Cerebellar nuclear complex (tissue), 1 donor: Measurements from ENCODE around the gene CCNB1.
"Not testable (repeated sequence)": the region's sequence is repeated elsewhere in the genome, so short reads cannot be mapped to it uniquely, and the experiment has no call there.

Source experiments
- DNase-seq, 2 experiments: peaks; one replicate each; lab custom pipeline; 2025; lab: John Stamatoyannopoulos, UW

The CCNB1 gene

DNA sequence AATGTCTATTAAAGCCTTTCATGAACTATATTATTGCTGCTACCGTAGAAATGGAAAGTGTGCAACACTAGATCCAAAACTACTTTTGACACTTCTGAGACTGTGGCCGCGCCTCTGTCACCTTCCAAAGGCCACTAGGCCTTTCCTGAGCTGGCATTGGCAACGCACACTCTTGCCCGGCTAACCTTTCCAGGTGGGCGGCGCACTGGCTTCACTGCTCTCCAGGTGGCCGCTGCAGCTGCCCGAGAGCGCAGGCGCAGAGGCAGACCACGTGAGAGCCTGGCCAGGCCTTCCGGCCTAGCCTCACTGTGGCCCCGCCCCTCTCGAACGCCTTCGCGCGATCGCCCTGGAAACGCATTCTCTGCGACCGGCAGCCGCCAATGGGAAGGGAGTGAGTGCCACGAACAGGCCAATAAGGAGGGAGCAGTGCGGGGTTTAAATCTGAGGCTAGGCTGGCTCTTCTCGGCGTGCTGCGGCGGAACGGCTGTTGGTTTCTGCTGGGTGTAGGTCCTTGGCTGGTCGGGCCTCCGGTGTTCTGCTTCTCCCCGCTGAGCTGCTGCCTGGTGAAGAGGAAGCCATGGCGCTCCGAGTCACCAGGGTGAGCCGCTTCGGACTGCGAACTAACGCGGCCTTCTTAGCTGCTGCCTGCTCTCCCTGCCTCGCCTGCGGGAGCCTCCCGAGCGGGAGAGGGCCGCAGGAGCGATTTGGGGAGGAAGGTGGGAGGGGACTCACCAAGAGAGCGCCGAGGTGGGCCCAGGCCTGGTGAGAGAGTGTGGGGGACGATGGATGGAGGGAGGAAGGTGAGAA, at the start of gene CCNB1:
Gene CCNB1, plus strand, starts transcription at position 465 of the 807 bp plus-strand sequence. Its CDS starts 113 bp downstream, at position 578.
- DNase-seq = peak; percentile 66 to 94

DNA sequence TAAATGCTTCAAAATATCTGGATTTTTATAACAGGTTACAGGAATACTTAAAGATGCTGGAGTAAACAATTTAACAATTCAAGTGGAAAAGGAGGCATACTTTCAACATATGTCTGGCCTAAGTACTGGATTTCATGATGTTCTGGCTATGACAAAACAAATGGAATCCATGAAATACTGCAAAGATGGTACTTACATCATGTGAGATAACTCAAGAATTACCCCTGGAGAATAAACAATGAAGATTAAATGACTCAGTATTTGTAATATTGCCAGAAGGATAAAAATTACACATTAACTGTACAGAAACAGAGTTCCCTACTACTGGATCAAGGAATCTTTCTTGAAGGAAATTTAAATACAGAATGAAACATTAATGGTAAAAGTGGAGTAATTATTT, 37.5 kb upstream of the CCNB1 start:
- DNase-seq = no peak

DNA sequence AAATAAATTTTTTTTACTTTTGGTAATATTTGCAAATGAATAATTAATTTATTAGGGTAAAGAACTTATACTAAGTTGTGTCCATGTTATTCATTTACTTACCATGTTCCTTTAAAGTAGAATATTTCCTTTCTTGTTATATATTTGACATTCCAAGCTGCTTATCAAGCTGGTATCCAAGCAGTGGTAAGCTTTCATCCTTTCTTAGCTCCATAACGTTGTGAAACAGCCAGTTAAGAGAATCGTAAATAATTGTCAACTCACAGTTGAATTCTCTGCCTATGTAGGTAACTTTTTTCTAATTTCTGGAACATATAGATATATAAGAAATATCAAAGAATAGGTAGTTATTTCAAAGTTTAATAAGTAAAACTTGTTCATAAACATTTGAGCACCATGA, 36.7 kb upstream of the CCNB1 start:
- DNase-seq = no peak

DNA sequence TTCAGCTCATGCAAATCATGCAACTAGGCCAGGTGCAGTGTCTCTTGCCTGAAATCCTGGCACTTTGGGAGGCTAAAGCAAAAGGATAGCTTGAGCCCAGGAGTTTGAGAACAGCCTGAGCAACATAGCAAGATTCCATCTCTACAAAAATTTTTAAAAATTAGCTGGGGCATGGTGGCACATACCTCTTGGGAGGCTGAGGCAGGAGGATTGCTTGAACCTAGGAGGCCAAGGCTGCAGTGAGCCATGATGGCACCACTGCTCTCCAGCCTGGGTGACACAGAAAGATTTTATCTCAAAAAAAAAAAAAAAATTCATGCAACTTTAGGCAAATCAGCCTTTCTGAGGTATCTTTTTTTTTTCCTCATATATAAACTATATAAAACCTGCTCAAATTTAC, 35.6 kb upstream of the CCNB1 start:
- no peak for DNase-seq

DNA sequence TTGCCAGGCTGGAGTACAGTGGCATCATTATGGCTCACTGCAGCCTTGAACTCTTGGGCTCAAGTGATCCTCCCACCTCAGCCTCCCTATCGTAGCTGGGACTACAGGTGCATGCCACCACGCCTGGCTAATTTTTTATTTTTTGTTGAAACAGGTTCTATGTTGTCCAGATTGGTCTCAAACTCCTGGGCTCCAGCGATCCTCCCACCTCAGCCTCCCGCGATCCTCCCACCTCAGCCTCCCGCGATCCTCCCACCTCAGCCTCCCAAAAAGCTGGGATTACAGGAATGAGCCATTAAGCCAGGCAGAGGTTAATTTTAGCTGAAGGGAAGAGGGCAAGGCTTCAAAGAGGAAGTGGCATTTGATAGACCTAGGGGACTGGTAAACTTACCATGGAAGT, 32.8 kb upstream of the CCNB1 start:
- no peak for DNase-seq

DNA sequence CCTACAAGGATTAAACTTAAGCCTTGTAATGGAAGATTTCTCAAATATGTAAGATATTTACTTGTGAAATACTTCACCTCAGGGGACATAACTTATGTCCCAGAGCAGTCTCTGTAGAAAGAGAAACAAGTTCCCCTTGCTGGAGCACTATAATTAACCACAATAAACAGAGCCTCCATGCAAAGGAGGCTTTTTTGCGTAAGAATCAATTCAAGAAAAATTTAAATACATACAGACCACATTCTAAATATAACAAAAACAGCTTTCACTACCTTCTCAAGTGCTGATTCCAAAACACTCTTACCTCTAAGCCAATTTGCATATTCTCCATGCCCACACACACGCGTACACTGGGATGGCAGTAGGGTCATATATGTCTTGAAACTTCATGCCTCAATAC, 30.7 kb upstream of the CCNB1 start:
- no peak for DNase-seq

DNA sequence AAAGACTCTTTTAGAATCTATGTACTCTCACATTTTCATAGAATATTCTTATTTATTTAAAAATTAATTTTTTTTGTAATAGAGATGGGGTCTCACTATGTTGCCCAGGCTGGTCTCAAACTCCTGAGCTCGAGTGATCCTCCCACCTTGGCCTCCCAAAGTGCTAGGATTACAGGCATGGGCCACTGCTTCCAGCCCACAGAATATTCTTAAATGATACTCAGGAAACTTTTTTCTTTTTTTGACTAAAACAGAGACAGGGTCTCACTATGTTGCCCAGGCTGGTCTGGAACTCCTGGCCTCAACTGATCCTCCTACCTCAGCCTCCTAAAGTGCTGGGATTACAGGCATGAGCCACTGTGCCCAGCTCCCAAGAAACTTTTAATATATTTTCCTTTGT, 29.7 kb upstream of the CCNB1 start:
- DNase-seq = not testable (repeated sequence)

DNA sequence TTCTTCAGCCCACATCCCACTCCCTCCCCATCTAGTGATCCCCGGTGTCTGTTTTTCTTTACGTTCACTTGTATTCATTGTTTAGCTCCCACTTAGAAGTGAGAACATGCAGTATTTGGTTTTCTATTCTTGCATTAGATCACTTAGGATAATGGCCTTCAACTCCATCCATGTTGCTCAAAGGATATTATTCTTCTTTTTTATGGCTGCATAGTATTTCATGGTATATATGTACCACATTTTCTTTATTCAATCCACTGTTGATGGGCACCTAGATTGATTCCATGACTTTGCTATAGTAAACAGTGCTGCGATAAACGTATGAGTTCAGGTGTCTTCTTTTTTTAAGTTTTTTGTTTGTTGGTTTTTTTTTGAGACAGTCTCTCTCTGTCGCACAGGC, 29.1 kb upstream of the CCNB1 start:
- DNase-seq = no peak

DNA sequence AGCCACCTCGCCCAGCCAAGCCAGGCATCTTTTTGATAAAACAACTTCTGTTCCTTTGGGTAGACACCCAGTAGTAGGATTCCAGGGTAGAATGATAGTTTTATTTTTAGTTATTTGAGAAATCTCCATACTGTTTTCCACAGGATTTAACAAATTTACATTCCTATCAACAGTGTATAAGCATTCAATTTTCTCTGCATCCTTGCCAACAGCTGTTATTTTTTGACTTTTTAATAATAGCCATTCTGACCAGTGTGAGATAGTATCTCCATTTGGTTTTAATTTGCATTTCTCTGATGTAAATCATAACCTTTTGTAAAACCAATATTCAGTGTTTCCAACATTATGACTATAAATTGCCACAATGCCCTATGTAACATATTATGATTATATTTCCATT, 28.2 kb upstream of the CCNB1 start:
- no peak for DNase-seq

DNA sequence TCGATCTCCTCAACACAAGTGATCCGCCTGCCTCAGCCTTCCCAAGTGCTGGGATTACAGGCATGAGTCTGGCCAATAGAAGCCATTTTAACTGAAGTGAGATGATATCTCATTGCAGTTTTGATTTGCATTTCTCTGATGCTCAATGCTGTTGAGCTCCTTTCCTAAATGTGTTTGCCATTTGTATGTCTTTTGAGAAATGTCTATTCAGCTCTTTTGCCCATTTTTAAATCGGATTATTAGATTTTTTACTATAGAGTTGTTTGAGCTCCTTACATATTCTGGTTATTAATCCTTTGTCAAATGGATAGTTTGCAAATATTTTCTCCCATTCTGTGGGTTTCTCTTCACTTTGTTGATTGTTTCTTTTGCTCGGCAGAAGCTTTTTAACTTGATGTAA, 26.7 kb upstream of the CCNB1 start:
- DNase-seq = not testable (repeated sequence)

DNA sequence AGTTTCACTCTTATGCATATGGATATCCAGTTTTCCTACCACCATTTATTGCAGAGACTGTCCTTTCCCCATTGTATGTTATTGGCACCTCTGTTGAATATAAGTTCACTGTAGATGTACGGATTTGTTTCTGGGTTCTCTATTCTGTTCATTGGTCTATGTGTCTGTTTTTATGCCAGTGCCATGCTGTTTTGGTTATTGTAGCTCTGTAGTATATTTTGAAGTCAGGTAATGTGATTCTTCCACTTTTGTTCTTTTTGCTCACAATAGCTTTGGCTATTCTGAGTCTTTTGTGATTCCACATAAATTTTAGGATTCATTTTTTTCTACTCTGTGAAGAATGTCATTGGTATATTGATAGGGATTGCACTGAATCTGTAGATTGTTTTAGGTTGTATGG, 26.1 kb upstream of the CCNB1 start:
- DNase-seq = no peak

DNA sequence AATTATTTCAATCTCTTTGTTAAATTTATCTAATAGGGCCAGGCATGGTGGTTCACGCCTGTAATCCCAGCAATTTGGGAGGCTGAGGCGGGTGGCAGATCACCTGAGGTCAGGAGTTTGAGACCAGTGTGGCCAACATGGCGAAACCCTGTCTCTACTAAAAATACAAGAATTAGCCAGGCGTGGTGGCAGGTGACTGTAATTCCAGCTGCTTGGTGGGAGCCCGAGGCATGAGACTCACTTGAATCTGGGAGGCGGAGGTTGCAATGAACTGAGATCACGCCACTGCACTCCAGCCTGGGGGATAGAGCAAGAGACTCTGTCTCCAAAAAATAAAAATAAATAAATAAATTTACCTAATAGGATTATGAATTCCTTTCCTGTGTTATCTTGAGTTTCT, 18.4 kb upstream of the CCNB1 start:
- not testable (repeated sequence) for DNase-seq

DNA sequence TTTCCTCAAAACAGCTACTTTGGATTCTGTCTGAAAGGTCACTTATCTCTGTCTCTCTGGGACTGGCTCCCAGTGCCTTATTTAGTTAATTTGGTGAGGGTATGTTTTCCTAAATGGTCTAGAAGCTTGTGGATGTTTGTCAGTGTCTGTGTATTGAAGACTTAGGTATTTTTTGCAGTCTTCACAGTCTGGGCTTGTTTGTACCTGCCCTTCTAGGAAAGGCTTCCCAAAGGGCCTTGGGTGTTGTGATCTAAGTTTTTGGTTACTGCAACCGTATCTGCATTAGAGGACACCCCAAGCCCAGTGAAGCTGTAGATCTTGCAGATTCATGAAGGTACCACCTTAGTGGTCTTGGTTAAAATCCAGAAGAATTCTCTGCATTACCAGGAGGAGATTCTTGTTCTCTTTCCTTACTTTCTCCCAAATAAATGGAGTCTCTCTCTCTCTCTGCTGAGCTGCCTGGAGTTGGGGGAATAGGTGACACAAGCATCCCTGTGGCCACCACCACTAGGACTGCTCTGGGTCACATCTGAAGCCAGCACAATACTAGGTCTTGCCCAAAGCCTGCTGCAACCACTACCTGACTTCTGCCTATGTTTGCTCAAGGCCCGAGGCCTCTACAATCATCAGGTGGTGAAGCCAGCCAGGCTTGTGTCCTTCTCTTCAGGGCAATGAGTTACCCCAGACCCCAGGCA, 17.8 kb upstream of the CCNB1 start:
- DNase-seq = no peak

DNA sequence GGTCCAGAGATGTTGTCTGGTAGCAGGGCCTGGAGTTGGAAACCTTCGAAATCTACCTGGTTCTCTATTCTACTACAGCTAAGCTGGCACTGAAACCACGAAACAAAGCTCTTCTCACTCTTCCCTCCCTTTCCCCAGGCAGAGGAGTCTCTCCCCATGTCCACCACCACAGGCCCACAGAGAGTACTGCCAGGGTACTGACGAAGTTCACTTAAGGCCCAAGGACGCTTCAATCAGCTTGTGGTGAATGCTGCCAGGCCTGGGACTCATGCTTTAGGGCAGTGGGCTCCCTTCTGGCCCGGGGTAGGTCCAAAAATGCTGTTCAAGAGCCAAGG, 17.3 kb upstream of the CCNB1 start:
- no peak for DNase-seq

DNA sequence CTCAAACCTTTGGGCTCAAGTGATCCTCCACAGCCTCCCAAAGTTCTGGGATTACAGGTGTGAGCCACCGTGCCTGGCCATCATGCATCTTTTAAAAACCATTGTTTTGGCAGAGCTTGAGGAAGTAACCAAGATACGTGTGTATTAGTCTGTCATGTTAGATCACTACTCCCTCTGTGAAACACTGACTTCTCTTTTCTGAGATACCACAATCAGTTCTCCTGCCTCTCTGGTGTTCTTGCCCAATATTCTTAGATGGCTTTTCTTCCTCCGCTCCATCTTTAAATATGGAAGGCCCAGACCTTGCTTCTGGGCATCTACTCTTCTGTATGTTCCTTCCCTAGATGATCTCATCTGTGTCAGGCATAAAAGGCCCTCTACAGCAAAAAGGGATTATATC, 14.2 kb upstream of the CCNB1 start:
- DNase-seq = no peak

DNA sequence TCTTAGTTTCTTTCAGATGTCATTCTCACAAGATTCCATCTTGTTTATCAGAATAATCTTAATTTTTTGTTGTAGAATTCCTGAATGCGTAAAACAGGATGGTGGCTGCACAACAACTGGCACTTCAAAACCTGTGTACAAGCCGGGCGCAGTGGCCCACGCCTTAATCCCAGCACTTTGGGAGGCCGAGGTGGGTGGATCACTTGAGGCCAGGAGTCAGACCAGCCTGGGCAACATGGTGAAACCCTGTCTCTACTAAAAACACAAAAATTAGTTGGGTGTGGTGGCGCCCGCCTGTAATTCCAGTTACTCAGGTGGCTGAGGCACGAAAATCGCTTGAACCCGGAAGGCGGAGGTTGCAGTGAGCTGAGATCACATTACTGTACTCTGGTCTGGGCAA, 10.5 kb upstream of the CCNB1 start:
- DNase-seq = no peak

DNA sequence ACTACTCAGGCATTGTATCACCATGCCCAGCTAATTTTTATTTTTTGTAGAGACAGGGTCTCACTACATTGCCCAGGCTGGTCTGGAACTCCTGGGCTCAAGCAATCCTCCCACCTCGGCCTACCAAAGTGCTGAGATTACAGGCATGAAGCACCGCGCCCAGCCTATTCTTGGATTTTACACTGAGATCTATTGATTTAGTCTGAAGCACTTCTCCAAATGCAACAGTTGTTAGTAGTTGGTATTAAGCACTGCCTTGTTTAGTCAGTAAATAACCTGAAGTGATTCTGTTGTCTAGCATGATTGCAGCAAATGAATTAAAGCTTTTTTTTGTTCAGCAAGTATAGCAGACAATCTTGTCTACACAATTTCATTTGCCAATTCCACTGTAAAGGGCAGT, 8.9 kb upstream of the CCNB1 start:
- no peak for DNase-seq

DNA sequence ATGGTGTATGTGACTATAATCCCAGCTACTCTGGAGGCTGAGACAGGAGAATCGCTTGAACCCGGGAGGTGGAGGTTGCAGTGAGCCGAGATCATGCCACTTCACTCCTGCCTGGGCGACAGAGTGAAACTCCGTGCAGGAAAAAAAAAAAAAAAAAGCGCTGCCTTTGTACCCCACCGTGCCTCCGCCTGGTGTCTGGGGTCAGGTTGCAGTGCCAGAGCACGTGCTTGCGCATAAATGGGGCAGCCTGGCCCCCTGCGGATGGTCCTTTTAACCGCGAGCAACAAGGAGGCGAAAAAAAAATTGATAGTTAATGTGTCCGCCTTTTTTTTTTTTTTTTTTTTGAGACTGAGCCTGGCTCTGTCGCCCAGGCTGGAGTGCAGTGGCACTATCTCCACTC, 6.3 kb upstream of the CCNB1 start:
- no peak for DNase-seq

DNA sequence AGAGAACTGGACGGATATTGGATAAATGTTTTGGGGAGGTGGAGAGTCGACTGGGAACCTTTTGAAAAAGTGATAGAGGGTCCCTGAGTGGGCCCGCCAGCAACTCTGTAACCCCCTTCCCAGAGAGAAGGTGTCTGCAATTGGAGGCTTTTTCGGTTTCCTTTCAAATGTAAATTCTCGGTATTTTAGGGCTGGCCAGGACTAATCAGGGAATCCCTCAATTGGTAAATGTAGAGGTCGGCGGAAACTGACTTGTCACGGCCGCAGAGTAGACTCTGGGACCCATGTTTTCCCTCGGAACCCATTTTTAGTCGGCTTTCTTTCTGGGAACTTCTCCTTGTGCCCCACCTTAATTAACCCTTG, 524 bp downstream of the CCNB1 start:
- no peak for DNase-seq

DNA sequence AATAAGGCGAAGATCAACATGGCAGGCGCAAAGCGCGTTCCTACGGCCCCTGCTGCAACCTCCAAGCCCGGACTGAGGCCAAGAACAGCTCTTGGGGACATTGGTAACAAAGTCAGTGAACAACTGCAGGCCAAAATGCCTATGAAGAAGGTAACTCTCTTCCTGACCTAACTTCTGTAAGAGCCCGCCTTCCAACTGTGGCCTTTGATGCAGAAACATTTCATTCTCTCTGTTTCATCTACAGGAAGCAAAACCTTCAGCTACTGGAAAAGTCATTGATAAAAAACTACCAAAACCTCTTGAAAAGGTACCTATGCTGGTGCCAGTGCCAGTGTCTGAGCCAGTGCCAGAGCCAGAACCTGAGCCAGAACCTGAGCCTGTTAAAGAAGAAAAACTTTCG, 979 bp downstream of the CCNB1 start:
- DNase-seq = no peak

DNA sequence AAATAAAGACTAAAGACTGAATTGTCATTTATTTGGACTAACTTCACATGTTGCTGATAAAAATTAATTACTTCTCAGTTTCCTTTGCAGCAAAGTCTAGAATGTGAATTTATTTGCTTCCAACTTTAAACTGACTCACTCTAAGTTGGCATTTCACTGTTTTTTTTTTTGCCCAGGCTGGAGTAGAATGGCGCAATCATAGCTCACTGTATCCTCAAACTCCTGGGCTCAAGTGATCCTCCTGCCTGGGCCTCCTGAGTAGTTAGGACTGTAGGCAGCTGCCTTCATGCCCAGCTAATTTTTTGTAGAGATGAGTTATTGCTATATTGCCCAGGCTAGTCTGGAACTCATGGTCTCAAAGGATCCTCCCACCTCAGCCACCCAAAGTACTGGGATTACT, 3.5 kb downstream of the CCNB1 start:
- DNase-seq = no peak

DNA sequence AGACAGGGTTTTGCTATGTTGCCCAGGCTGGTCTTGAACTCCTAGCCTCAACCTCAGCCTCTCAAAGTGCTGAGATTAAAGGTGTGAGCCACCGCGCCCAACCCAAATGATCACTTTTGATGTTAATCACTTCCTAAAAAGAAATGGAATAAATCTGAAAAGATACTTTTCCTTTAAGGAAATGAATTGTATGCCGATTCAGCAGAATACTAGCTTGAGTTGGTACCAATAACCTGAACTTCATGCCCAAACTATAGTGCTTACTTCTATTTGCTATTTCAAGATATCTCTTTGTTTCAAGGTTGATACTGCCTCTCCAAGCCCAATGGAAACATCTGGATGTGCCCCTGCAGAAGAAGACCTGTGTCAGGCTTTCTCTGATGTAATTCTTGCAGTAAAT, 4.0 kb downstream of the CCNB1 start:
- DNase-seq = no peak

DNA sequence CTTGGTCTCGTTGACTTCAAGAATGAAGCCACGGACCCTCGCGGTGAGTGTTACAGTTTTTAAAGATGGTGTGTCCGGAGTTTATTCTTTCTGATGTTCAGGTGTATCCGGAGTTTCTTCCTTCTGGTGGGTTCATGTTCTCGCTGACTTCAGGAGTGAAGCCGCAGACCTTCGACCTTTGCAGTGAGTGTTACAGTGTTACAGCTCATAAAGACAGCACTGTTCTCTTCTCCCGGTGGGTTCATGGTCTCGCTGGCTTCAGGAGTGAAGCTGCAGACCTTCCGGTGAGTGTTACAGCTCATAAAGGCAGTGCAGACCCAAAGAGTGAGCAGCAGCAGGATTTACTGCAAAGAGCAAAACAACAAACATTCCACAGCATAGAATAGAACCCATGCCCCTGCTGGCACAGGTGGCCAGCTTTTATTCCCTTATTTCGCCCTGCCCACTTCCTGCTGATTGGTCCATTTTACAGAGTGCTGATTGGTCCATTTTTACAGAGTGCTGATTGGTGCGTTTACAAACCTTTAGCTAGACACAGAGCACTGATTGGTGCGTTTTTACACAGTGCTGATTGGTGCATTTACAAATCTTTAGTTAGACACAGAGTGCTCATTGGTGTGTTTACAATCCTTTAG, 14.8 kb downstream of the CCNB1 start:
- DNase-seq = not testable (repeated sequence)
